ENCODE measurements around the gene MLST8. TPM values are rescaled to one million over a fixed set of nuclear protein-coding genes. Genes with fewer than 3 reads are reported as not detected.
"Not testable (repeated sequence)": the region's sequence is repeated elsewhere in the genome, so short reads cannot be mapped to it uniquely, and the experiment has no call there.

MLST8 gene
- total RNA-seq, 1 donor from 2014 or later, result 31.2 TPM

DNA sequence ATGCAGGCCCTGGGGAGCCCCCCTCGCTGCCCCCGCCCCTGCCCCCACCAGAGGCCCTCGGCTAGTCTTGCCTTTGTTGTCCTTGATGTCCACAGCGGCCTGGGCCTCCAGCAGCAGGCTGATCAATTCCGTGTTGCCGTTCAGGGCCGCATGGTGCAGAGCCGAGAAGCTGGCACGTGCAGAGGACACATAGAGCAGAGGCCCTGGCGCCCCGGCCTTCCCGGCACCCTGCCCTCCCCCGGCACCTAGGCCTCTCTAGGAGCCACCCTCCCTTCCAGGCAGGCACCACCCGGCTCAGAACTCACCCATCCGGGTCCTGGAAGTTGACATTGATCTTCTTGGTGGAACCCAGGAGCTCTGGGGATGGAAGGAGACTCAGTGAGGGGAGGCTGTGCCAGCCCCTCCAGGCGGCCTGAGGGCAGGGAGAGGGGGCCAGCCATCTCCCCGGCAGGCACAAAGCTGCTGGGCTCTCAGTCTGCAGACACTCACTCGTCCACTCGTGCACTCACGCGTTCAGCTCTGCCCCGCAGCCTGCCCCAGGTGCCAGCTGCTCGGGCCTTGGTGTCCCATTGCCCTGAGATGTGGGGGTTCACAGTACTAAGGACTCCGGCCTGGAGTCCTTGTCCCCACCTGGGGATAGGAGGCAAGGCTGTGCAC, 15.1 kb upstream of the MLST8 start:
- no peak for DNase-seq (ENCODE audit: low spot score)

DNA sequence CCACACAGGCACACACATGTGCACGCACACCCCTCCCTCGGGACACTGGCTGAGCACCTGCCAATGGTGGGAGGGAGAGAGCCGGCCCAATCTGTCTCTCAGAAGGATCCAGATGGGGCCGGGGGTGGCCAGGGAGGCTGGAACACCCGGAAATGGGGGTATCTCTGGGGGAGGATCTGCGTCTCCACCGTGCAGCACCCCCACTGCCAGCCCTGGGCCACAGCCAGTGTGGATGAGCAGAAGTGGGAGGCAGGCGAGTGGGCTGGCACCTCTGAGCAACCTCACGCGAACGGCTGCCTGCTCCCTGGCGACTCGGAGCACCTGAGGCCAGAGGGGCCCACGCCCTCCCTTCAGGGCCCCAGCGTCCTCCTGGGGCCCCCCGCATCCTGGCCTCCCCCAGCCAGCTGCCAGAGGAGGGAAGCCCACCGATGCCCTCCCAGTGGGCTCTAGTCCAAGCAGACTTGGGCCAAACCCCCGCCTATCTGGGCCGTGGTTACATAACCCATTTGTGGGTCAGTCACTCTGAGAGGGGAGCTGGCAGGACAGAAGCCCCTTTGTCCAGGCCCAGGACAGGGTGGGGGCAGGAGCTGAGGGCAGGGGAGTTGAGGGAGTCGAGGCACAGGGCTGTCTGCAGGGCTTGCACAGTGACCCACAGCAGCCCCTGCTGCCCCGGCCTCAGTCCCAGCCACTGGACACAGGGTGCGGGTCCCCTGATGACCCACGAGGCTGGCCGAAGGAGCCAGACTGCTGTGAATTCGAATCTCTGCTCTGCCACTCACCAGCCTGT, 14.4 kb upstream of the MLST8 start:
- no peak for DNase-seq (ENCODE audit: low spot score)

DNA sequence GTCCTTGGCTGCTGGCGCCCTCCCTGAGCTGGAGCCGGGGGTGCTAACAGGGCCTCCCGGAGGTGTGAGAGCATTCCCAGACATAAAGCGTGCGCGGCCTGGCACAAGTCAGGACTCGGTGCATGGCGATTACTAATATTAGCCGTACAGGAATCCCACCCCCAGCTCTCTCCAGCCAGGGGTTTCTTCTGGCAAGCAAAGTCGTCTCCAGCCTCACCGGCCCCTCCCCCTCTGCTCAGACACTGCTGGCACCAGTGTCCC, 13.9 kb upstream of the MLST8 start:
- no peak for DNase-seq (ENCODE audit: low spot score)

DNA sequence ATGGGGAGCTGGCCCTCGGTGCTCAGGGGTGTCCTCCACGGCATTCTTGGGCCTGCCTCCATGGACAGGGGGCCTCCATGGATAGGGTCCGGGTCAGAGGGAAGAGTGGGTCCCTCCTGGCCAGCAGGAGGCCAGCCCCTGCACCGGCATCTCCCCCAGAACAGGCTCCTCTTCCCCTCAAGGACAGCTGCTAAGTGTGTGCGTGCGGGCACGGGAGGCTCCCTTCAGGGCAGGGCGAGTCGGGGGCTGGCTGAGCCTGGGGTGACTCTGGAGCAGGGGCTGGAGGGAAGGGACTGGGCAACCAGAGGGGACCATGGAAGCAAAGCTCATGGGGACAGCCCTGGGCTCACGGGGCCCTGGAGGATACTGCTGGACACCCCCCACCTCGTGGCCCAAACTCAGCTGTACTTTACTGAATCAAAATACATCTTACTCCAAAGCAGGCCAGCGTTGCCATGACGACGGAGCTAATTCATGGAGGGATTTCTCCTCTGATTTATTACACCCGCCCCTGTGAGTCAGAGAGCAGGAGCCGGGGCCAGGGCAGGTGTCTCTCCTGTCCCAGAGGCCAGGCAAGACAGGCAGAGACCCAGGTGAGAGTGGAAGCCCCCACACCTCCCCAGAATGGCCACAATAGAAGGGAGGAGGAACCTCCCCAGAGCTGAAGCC, 11.0 kb upstream of the MLST8 start:
- no peak for DNase-seq (ENCODE audit: low spot score)

DNA sequence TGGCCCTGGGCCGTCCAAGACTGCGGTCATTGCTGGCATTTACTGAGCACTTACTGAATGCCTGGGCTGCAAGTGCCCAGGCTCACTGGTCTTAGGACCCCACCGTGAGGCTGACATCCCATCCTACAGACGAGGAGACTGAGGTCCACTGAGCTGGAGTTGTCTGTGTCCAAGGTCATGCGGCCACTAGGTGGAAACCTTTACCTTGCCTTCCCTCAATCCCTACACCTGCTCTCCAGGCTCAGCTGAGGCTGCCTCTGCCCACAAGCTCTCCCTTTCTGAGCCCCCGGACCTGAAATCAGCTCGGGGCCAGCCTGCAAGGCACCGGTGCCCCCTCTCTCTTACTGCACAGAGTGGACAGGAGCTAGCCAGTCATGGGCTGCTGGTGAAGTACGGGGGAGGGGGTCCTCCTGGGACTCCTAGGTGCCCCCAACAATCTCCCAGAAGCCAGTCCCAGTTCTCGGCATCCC, 10.4 kb upstream of the MLST8 start:
- DNase-seq (ENCODE audit: low spot score), result peak; percentile 51

DNA sequence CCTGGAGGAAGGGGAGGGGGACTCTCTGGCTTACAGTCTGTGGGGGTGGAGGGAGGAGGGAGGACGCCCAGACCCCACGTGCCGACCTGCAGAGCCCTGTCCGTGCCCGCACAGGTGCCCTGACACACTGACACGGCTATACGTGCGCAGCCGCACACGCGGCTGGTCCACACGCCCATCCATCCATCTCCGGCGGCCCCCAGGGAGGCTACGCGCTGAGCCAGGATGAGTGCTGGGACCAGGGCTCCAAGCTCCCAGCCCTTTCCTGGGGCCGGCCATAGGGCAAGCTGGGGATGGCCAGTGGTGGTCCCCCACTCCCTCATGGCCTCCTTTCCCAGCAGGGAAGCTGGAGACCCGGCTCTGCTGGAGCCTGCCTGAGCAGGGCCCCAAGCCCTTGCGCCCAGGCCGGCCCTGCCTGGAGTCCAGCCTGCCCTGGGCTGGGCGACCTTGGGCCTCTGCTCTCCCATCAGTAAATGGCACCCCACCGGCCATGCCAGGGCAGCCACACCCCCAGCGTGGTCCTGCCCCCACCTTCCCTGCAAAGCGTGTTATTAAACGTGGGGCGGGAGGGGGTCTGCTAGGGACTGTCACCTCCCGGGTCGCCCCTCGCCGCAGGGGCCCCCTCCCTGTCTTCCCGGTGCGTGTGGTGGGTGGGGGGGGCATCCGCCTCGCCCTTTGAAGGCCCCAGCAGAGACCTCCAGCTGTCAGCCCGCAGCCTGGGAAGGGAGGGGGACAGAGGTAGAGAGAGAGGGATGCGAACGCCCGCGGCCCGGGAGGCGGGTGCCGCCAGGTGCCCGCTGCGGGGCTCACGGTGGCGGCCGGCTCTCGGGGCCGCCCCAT, 9.7 kb upstream of the MLST8 start:
- no peak for DNase-seq (ENCODE audit: low spot score)

DNA sequence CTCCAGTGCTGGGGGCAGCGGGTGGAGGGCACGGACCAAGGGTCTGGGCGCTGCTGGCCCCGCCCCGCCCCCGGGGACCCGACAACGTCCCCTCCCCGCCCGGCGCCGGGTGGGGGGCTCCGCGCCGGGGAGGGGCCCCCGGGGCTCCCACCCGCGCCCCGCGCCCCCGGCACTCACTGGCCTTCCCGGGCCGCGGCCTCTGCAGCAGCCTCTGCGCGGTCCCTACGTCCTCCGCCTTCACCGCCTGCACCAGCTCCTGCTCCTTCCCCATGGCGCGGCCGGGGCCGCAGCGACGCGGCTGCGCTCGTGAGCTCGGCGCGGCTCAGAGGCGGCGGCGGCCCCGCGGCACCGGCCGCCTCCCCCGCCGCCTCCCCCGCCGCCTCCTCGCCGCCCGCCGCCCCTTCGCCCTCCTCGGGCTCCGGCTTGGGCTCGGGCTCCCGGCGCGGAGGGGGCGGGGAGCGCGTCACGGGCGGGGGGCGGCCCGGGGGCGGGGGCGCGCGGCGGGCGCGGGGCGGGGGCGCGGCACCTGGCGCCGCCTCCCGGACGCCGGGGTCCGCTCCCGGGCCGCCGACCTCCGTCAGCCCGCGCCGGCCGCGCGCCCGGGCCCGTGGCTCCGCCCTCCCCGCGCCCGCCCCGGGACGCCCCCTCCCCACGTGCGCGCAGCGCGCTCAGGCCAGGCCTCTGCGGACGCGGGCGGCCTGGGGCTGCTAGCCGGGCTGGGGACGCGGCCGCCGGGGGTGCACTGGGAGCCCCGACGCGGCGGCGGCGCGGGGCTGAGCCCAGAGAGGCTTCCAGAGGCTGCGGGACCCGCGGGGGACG, 8.9 kb upstream of the MLST8 start, which contains the start of gene CASKIN1:
TSS of gene CASKIN1 (minus strand) at position 444 of the 819 bp plus-strand sequence. CDS start at position 271, 173 bp downstream.
- DNase-seq (ENCODE audit: low spot score), result no peak

DNA sequence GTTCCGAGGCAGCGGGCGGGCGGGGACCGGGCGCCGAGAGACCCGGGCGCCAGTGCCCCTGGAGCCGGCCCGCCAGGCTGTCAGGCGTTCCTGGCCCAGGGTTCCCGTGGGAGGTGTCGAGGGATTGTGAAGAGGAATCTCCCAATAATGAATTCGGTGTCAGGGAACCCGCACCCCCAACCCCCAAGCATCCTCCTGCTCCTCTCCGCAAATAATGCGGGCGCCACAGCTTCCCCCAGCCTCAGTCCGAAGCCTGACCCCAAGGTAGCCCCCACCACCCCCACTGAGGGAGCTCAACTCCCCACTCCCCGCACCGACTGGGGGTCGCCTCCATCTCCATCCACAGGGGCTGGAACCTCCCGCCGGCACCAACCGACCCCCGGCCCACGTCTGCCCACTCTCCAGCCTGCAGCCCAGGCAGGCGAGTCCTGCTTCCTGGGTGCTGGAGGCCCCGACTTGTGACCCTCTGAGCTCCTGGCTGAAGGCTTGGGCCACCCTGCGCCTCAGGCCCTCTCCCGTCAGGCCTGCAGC, 8.2 kb upstream of the MLST8 start:
- DNase-seq (ENCODE audit: low spot score), result no peak

DNA sequence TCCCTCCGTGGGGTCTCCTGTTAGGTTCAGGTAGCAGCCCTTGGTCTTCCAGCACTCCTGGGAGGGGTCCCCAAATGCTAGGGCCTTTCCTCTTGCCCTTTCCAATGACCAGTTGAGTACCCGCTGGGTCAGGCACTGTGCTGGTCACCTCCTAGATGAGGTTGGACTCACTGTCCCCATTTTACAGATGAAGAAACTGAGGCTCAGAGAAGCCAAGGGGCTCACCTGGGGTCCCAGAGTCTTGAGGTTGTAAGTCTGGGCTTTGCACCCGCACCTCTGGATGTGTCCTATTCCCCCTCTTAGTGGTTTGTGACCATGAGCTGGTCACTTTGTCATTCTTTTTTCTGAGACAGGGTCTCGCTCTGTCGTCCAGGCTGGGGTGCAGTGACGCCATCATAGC, 7.5 kb upstream of the MLST8 start:
- DNase-seq (ENCODE audit: low spot score), result no peak

DNA sequence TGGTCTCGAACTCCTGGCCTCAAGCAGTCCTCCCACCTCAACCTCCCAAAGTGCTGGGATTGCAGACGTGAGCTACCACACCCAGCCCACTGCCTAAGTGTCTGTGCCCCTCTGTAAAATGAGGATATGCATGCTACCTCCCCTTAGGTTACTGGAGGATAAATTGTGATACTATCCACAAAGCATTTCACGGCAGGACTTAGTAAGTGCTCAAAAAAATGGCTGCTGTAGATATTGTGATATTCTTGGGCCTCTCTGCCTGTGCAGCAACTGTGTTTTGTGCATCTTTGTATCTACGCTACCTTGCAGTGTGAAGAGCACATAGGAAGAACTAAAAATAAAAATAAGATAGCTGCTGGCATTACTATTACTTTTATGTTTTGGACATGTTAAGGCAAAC, 7.0 kb upstream of the MLST8 start:
- DNase-seq (ENCODE audit: low spot score), result no peak

DNA sequence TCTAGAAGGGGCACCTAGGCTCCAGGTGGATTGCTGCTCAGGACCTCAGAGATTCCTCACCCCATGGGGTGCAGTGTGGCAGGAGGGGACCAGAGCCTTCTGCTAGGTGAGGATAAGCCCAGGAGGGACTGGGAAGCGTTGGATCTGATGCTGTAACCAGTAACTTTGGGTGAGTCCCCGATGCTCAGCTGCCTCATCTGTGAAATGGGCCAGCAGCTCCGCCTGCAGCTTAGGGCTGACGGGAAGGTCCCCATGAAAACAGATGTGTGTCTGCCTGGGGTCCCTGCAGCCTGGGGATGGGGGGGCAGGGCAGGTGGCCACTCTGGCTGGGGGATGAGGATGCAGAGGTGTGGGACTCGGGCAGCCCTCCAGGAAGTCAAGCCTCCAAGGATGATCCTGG, 6.2 kb upstream of the MLST8 start:
- no peak for DNase-seq (ENCODE audit: low spot score)

DNA sequence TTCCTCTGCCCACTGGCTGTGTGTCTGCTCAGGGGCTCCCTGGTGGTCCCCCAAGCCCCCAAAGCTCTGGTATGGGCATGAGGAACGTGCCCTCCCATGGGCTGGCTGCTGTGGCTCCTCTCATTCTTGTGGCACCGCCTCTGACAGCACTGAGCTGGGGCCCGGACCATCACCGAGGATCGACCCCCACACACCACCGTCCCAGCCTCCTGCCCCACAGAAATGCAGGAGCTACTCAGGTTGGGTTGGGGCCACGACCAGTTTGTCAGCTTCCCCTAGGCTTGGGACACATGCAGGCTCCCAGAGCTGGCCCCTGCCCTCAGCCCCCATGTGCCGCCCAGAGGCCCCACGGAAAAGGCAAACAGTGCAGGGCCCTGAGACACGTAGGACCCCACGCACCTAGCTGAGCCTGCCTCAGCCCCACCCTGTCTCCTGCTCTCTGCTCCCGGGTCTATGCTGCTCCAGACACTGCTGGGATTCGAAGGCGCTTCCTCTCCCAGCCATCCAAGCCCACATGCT, 5.6 kb upstream of the MLST8 start:
- no peak for DNase-seq (ENCODE audit: low spot score)

DNA sequence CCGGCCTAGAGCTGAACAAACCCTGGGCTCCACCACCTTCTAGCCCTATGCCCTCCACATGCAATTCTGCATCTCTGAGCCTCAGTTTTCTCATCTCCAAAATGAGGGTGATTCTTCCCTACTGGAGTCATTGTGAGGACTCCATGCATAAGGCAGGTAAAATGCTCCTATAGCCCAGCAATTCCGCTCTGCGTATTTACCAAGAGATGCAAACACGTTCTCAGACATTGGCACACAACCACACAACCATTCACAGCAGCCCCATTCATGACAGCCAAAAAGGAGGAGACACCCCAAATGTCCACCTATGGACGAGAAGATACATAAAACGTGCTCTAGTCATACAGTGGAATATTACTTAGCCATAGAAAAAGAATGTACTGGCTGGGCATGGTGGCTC, 4.9 kb upstream of the MLST8 start:
- no peak for DNase-seq (ENCODE audit: low spot score)

DNA sequence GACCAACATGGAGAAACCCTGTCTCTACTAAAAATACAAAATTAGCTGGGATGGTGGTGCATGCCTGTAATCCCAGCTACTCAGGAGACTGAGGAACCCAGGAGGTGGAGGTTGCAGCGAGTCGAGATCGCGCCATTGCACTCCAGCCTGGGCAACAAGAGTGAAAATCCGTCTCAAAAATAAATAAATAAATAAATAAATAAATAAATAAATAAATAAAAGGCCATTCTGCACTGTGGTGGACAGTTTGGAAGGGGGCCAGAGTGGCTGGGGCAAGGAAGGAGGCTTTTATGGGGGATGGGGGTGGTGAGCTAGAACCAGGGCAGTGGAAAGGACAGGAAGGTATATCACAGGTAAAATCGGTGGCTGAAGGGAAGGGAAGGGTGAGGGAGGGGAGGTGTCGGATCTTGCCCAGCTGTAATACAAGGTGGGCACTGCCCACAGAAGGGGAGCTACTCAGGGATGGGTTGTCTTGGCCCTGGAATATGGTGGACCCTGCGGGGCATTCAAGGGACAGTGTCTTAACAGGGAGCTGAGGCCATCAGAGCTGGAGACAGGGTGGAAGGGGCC, 2.0 kb upstream of the MLST8 start:
- not testable (repeated sequence) for DNase-seq (ENCODE audit: low spot score)

DNA sequence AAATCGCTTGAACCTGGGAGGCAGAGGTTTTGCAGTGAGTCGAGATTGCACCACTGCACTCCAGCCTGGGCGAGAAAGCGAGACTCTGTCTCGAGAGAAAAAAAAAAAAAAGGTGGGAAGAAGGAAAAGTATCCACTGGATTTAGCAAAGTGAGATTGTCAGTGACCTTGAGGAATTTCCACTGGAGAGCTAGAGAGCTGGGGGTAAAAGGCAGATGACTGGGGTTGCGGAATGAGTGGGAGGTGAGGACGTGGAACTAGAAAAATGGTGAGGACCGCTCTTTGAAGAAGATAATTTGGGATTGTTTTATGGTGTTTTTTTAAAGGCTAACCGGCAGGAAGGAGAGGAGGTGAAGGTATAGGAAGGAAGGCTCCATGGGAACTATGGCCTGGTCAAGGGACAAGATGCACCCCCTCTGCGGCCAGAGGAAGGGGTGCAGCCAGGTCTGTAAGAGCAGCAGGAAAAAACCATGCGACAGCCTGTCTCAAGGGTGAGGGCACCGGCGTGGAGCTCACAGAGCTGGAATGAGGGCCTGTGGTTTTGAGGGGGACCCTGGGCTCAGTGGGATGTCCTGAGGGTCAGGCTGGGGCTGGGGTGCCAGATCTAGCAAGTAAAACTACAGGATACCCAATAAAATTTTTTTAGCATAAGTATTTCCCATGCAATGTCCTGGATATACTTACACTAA, 694 bp upstream of the MLST8 start:
- no peak for DNase-seq (ENCODE audit: low spot score)

DNA sequence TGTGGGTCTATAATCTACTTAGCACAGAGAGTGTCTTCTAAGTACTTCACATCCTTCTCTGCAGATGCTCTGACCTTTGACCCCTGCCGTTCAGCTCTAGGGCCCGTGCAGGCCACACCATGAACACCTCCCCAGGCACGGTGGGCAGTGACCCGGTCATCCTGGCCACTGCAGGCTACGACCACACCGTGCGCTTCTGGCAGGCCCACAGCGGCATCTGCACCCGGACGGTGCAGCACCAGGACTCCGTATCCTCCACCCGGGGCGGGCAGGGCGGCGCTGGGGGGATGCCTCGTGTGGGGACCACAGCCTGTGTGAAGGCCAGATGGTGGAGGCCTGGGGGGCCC, 686 bp downstream of the MLST8 start:
- no peak for DNase-seq (ENCODE audit: low spot score)

DNA sequence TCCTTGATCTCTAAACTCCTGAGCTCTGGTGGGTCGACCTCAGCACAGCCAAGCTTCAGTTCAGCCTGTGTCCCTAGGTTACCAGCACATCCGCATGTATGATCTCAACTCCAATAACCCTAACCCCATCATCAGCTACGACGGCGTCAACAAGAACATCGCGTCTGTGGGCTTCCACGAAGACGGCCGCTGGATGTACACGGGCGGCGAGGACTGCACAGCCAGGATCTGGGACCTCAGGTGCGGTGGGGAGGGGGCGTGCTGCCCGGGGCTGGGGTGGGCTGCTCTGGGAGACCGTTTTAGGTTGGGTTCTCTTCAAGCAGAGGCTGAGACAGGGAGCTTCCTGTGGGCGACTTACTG, 1.1 kb downstream of the MLST8 start:
- DNase-seq (ENCODE audit: low spot score), result no peak

DNA sequence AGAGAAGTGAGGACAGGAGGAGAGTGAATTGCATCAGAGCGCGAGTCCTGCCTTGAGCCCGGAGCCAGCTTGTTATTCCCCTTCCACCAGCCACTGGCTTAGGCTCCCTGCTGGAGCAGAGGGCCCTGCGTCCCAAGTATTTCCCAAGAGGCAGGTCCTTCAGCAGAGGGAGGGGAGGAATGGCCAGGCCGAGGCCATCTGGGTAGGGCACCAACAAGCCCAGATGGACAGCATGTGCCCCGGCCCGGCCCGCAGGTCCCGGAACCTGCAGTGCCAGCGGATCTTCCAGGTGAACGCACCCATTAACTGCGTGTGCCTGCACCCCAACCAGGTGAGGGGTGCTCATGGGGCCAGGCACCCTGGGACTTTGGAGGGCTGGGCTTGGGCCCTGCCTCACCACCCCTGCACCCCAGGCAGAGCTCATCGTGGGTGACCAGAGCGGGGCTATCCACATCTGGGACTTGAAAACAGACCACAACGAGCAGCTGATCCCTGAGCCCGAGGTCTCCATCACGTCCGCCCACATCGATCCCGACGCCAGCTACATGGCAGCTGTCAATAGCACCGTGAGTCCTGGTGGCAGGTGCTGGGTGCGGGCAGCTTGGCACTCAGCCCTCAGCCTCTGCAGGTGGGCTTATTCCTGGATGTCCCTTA, 1.7 kb downstream of the MLST8 start:
- DNase-seq (ENCODE audit: low spot score), result no peak

DNA sequence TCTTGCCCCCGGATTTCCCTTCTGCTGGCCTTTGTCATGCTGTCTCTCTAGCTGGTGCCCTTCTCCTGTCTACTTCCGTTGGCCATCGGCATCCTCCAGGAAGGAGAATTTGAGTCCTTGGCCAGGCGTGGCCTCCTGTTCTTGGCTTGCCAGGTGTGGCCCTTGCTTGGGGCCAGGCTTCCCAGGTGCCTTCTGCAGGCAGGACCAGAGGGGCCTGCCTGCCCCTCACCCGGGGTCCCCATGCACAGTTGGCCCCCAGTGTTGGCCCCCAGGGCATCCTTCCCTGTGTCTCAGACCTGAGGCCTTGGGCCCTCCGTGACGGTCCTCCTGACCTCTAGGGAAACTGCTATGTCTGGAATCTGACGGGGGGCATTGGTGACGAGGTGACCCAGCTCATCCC, 2.6 kb downstream of the MLST8 start:
- no peak for DNase-seq (ENCODE audit: low spot score)

Data from mucosa of gallbladder (tissue), 1 donor.